ENCODE measurements around the gene ENO1. TPM values are rescaled to one million over a fixed set of nuclear protein-coding genes. Genes with fewer than 3 reads are reported as not detected.

Gene ENO1
- total RNA-seq, 1 donor, result 1,591 TPM

GRCh38 chr1:8864713-8865344 is 13.7 kb downstream of the ENO1 start:
- Histone ChIP-seq H3K4me2 (ENCODE audit: insufficient read depth, low read length) (no peak overlapping the region), H3K9me3 (ENCODE audit: low read depth, low read length) (no peaks in the 10 kb centered on the region), H3K4me1 (ENCODE audit: insufficient read depth, low read length) (peaks cover 18% of the 10 kb centered on the region), H3K27ac (ENCODE audit: low read depth, low read length) (peak overlapping the region; percentile 3), H2AFZ (ENCODE audit: low read length) (no peak overlapping the region), H4K20me1 (ENCODE audit: insufficient read depth, low read length) (peaks cover 69% of the 10 kb centered on the region), H3K27me3 (ENCODE audit: insufficient read depth, low read length) (no peaks in the 10 kb centered on the region), H3K4me3 (ENCODE audit: insufficient read depth, low read length) (no peak overlapping the region), H3K79me2 (ENCODE audit: insufficient read depth, low read length) (peaks cover 56% of the 10 kb centered on the region), H3K36me3 (ENCODE audit: insufficient read depth, low read length) (peaks cover 97% of the 10 kb centered on the region)
- peak; percentile 44 for DNase-seq (ENCODE audit: insufficient read length, low spot score, missing footprints)
- no peak for TF ChIP-seq CTCF (IDR thresholded peaks at IDR 0.05; ENCODE audit: extremely low read depth, low read depth, low read length)

- peaks cover 96% of the 10 kb centered on the region for H3K36me3 ChIP-seq (ENCODE audit: insufficient read depth, low read length)
- H3K4me1 ChIP-seq (ENCODE audit: insufficient read depth, low read length), result peaks cover 13% of the 10 kb centered on the region
- peaks cover 71% of the 10 kb centered on the region for H4K20me1 ChIP-seq (ENCODE audit: insufficient read depth, low read length)
- H3K4me3 ChIP-seq (ENCODE audit: insufficient read depth, low read length), result no peak overlapping the region
- peaks cover 48% of the 10 kb centered on the region for H3K79me2 ChIP-seq (ENCODE audit: insufficient read depth, low read length)
- no peak overlapping the region for H3K27ac ChIP-seq (ENCODE audit: low read depth, low read length)
- H2AFZ ChIP-seq (ENCODE audit: low read length), result no peak overlapping the region
- TF ChIP-seq CTCF (IDR thresholded peaks at IDR 0.05; ENCODE audit: extremely low read depth, low read depth, low read length), result no peak
- H3K9me3 ChIP-seq (ENCODE audit: low read depth, low read length), result no peaks in the 10 kb centered on the region
- DNase-seq (ENCODE audit: insufficient read length, low spot score, missing footprints), result no peak
- H3K4me2 ChIP-seq (ENCODE audit: insufficient read depth, low read length), result no peak overlapping the region
- no peaks in the 10 kb centered on the region for H3K27me3 ChIP-seq (ENCODE audit: insufficient read depth, low read length)
Observed at GRCh38 chr1:8863794-8864233, 14.7 kb downstream of the ENO1 start.

- H3K36me3 ChIP-seq (ENCODE audit: insufficient read depth, low read length), result peaks cover 91% of the 10 kb centered on the region
Observed at GRCh38 chr1:8863138-8863537, 15.3 kb downstream of the ENO1 start.

More at GRCh38 chr1:8863138-8863537, 15.3 kb downstream of the ENO1 start:
- Histone ChIP-seq H3K4me3 (ENCODE audit: insufficient read depth, low read length) (no peak overlapping the region), H2AFZ (ENCODE audit: low read length) (no peak overlapping the region), H3K27me3 (ENCODE audit: insufficient read depth, low read length) (no peaks in the 10 kb centered on the region), H4K20me1 (ENCODE audit: insufficient read depth, low read length) (peaks cover 74% of the 10 kb centered on the region), H3K79me2 (ENCODE audit: insufficient read depth, low read length) (peaks cover 45% of the 10 kb centered on the region), H3K27ac (ENCODE audit: low read depth, low read length) (no peak overlapping the region), H3K4me1 (ENCODE audit: insufficient read depth, low read length) (peaks cover 18% of the 10 kb centered on the region), H3K9me3 (ENCODE audit: low read depth, low read length) (no peaks in the 10 kb centered on the region), H3K4me2 (ENCODE audit: insufficient read depth, low read length) (no peak overlapping the region)
- no peak for TF ChIP-seq CTCF (IDR thresholded peaks at IDR 0.05; ENCODE audit: extremely low read depth, low read depth, low read length)
- DNase-seq (ENCODE audit: insufficient read length, low spot score, missing footprints), result no peak

Measured in osteoblast (primary cell).